NCI-H774 (cell line): ENCODE measurements around the gene CEBPZ.
"Not testable (repeated sequence)": the region's sequence is repeated elsewhere in the genome, so short reads cannot be mapped to it uniquely, and the experiment has no call there.

Experiments used
- DNase-seq: peaks from one replicate; lab custom pipeline; 2025; lab: John Stamatoyannopoulos, UW

Gene CEBPZ

GRCh38 chr2:37215250-37215649, 16.1 kb downstream of the CEBPZ start:
- DNase-seq: no peak

- DNase-seq: no peak
These were observed 19.5 kb downstream of the CEBPZ start for GRCh38 chr2:37211939-37212338.

DNA sequence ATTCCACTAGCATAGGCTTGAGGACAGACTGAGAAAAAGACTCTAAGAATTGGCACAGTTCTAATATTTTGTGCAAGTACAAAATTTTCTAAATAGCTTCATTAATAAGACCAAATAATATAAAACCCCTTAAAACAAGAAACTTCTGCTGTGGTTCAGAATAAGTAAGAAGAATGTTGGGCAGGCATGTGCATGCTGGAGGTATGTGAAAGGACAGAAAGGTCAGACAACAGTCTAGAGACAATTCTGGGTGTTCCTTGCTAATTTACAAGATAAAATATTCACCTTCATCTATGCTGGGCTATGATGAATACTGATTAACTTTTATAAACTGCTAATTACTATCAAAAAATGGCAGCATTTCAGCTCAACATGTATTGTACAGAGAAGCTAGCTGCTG, 20.2 kb downstream of the CEBPZ start:
- no peak for DNase-seq

DNA sequence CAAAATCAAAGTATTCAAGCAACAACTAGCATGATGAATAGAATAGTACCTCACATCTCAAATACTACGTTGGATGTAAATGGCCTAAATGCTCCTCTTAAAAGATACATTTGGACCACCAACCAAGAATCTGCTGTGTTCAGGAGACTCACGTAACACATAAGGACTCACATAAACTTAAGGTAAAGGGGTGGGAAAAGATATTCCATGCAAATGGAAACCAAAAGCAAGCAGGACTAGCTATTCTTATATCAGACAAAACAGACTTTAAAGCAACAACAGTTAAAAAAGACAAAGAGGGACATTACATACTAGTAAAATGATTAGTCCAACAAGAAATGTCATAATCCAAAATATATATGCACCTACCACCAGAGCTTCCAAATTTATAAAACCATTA, 24.6 kb downstream of the CEBPZ start:
- not testable (repeated sequence) for DNase-seq

- no peak for DNase-seq
These were observed 25.6 kb downstream of the CEBPZ start for GRCh38 chr2:37205689-37206341.

DNA sequence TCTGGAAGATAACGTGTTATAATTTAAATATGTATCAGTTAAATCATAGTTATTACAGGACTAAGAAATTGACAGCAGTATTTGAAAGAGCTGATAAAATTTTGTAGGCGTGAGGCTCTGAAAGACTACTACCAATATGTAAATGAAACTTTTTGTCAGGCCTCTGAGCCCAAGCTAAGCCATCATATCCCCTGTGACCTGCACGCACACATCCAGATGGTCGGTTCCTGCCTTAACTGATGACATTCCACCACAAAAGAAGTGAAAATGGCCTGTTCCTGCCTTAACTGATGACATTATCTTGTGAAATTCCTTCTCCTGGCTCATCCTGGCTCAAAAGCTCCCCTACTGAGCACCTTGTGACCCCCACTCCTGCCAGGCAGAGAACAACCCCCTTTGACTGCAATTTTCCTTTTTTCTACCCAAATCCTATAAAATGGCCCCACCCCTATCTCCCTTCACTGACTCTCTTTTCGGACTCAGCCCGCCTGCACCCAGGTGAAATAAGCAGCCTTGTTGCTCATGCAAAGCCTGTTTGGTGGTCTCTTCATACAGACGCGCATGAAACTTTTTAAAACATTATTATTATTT, 26.2 kb downstream of the CEBPZ start:
- not testable (repeated sequence) for DNase-seq

DNA sequence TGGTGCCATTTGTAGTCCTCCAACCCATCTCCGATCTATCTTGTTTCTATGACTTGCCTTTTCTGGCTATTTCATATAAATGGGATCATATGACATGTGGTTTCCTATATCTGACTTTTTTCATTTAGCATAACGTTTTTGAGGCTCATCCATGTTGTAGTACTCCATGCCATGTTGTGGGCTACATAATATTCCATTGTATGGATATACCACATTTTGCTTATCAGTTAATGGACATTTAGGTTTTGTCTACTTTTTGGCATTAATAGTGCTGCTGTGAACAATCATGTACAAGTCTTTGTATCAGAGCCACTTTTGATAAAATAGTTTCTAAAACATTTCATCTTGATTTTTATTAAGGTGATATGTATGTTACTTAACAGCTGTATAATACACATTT, 27.7 kb downstream of the CEBPZ start:
- DNase-seq: no peak

DNA sequence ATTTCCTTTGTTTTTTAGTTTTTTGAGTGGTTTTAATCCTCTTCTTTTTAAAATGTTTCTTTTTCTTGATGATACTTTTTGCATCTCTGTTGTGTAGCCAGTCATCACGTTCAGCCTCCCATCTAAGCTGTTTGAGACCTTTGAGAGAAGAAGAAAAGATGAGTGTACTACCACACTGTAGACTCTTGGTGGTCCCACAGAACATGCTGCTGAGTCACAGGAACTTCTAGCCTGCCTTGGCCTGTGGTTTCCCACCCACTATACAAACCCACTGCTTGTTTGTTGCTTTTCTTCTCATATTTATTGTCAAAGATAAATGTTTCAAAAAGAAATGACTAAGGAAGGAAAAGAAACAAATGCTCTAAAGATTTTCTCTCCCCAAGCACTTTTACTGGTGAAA, 29.6 kb downstream of the CEBPZ start:
- no peak for DNase-seq

GRCh38 chr2:37201208-37201607, 30.2 kb downstream of the CEBPZ start:
- no peak for DNase-seq

DNA sequence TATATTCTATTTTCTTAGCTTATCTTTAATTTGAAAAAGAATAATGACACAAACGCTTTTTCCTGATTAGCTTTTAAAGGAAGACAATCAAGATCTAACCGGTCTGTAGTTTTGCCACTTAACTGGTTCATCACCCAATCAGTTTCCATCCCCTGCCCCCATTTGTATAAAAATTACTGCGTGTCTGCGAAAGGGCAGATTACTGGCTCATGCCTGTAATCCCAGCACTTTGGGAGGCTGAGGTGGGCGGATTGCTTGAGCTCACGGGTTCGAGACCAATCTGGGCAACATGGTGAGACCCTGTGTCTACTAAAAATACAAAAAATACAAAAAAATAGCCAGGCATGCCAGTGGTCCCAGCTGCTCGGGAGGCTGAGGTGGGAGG, 32.7 kb downstream of the CEBPZ start:
- DNase-seq: no peak

- peak; percentile 71 for DNase-seq
These were observed 34.8 kb downstream of the CEBPZ start, which contains the start of gene CEBPZOS for GRCh38 chr2:37196320-37197195. Gene CEBPZOS (plus strand): TSS chr2:37196496. CDS start chr2:37199705, 3,209 bp downstream.

DNA sequence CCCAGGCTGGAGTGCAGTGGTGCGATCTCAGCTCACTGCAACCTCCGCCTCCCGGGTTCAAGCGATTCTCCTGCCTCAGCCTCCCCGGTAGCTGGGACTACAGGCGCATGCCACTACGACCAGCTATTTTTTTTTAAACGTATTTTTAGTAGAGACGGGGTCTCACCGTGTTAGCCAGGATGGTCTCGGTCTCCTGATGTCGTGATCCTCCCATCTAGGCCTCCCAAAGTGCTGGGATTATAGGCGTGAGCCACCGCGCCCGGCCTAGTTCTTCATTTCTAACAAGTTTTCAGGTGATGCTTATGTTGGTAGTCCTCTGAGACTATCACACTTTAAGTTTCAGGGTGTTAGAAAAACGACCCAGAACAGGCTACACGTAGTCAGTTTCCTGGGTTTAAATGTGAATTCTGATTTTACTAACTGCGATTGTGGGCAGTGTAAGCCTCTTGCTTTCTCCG, 35.5 kb downstream of the CEBPZ start:
- DNase-seq: not testable (repeated sequence)

- DNase-seq: no peak
These were observed 38.8 kb downstream of the CEBPZ start for GRCh38 chr2:37192551-37192950.

DNA sequence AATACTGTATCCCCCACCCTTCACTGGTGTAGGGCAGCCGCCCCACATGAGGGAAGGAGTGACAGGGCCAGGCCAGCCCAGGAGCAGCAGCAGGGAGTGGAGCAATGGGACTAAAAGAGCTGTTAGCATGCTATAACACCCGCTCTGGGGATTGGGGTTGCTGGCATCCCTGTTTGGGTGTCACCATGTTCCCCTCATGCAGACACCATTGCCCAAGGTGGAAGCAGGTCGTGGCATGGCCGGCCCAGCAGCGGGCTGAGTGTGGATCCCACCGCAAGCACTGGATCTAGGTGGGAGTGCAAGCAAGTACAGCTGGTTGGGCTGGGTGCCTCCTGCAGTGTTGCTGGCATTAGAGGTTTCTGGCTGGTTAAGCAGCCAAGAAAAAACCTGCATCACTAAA, 39.6 kb downstream of the CEBPZ start:
- DNase-seq: no peak

DNA sequence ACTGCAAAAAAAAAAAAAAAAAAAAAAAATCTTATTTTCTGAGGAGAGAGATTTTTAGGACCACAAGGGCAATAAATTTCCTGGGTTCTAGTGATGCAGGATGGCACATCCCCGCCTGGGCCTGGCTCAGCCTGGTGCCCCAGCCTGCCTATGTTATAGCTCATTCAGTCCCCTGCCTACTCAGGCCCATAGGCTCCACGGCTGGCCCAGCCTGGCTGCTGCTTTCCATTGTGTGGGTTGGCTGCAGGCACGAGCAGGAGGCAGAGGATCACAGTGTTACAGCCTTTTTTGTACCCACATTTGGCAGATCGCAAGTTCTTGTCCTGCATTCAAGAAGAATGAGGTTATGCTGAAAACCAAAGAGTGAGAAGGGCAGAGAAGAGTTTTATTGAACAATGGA, 40.1 kb downstream of the CEBPZ start:
- no peak for DNase-seq

- DNase-seq: no peak
These were observed 41.1 kb downstream of the CEBPZ start for GRCh38 chr2:37190290-37190689.

DNA sequence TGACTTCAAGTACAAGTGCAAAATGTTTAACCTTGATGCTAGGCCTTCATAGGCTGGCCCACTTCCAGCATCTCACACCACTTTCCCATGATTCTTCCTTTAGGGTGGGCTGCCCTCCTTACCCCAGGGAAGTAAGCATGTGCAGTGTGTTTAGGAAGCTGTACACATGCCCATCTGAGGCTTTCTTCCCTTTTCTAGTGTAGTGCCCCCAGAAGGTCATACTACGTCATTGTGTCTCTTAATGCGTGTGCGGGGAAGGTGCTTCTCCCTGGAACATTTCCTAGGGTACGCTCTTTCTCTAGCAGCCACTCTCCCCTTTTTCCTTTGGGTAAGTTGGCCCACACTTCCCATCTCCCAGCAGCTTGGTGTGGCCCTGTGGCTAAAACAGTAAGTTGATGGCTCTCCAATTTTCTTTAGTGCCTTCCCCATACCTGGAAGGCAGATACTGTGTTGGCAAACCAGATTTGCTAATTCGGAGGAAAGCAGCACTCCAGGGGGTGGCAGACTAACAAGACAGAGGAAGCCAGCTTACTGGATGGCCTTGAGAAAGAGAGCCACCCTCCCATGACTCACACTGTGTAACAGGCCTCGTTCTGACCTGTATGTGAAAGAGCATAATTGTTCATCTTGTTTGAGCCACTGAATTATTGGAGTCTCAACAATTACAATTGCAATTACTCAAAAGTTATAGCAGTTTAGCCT, 41.8 kb downstream of the CEBPZ start:
- no peak for DNase-seq

- no peak for DNase-seq
These were observed 42.8 kb downstream of the CEBPZ start, which contains the start of gene SULT6B1 for GRCh38 chr2:37188570-37188969. Gene SULT6B1 (minus strand): TSS chr2:37188670. CDS start chr2:37188640, 30 bp downstream.

DNA sequence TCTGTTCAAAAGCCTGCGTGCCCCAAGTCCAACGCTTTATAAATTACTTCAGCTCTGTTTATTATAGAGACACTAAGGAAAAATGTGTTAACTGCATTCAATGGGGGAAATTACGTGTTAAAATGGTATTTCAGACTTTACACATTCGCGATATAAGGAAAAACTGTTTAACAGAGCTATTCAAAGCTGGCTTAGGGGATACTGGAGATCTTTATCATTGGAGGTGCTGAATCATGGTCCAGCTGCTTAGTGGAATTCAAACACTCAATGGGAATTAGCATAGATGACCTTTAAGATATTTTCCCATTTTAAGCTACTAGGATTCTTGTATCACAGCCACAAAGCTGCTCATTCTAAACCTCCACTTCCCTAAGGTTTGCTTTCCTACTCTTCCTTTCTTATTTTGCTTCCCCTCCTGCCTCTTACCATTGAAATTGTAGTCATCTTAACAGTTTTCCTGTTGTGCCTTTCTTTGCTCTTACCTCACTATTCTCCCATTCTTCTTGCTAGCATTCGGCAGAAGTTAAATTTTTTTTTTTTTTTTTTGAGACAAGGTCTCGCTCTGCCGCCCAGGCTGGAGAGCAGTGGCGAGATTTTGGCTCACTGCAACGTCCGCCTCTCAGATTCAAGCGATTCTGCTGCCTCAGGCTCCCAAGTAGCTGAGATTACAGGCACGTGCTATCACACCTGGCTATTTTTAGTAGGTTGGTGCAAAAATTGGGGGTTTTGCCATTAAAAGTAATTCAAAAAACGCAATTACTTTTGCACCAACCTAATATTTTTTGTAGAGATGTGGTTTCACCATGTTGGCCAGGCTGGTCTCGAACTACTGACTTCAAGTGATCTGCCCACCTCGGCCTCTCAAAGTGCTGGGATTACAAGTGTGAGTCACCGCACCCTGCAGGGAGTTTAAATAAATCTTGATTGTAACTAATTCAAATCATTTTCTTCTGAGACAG, 49.4 kb downstream of the CEBPZ start:
- no peak for DNase-seq

GRCh38 chr2:37180640-37181039, 50.8 kb downstream of the CEBPZ start:
- no peak for DNase-seq
